Measurements from ENCODE around the gene DUSP28.

The DUSP28 gene

GRCh38 chr2:240539906-240540305, 20.3 kb upstream of the DUSP28 start:
- H3K4me3 ChIP-seq (ENCODE audit: low read depth, low read length): no peak overlapping the region
- TF ChIP-seq CTCF (IDR thresholded peaks at IDR 0.05; ENCODE audit: low read depth, low read length): no peak

GRCh38 chr2:240551288-240551687, 8.9 kb upstream of the DUSP28 start:
- TF ChIP-seq CTCF (IDR thresholded peaks at IDR 0.05; ENCODE audit: low read depth, low read length): no peak
- H3K4me3 ChIP-seq (ENCODE audit: low read depth, low read length): no peak overlapping the region

- H3K4me3 ChIP-seq (ENCODE audit: low read depth, low read length): no peak overlapping the region
- TF ChIP-seq CTCF (IDR thresholded peaks at IDR 0.05; ENCODE audit: low read depth, low read length): no peak
Measured at GRCh38 chr2:240551811-240552210, 8.3 kb upstream of the DUSP28 start.

GRCh38 chr2:240553956-240554480, 6.1 kb upstream of the DUSP28 start:
- no peak for TF ChIP-seq CTCF (IDR thresholded peaks at IDR 0.05; ENCODE audit: low read depth, low read length)
- H3K4me3 ChIP-seq (ENCODE audit: low read depth, low read length): no peak overlapping the region

- H3K4me3 ChIP-seq (ENCODE audit: low read depth, low read length): no peak overlapping the region
- no peak for TF ChIP-seq CTCF (IDR thresholded peaks at IDR 0.05; ENCODE audit: low read depth, low read length)
Measured at GRCh38 chr2:240554767-240555493, 5.2 kb upstream of the DUSP28 start.

GRCh38 chr2:240555541-240556250, 4.5 kb upstream of the DUSP28 start:
- TF ChIP-seq CTCF (IDR thresholded peaks at IDR 0.05; ENCODE audit: low read depth, low read length): no peak

GRCh38 chr2:240556553-240557100, 3.5 kb upstream of the DUSP28 start:
- peak; percentile 42 for TF ChIP-seq CTCF (IDR thresholded peaks at IDR 0.05; ENCODE audit: low read depth, low read length)
- no peak overlapping the region for H3K4me3 ChIP-seq (ENCODE audit: low read depth, low read length)

More at GRCh38 chr2:240555541-240556250, 4.5 kb upstream of the DUSP28 start:
- no peak overlapping the region for H3K4me3 ChIP-seq (ENCODE audit: low read depth, low read length)
